CD14-positive monocyte (primary cell): ENCODE measurements around the gene NAPB. TPM values are rescaled to one million over a fixed set of nuclear protein-coding genes. Genes with fewer than 3 reads are reported as not detected.

Experiments used
- DNase-seq, 3 donors: peaks; one replicate each; pipeline ENCODE4 v3.0.0-alpha.2; 2011 to 2022
- H2AFZ ChIP-seq: 2 replicates; pipeline ENCODE4 v1.6.0; 2012; ENCODE audit warnings: mild to moderate bottlenecking, low read depth, low read length, inconsistent platforms; ENCODE audit not compliant: insufficient read depth, poor library complexity, severe bottlenecking
- H3K27ac ChIP-seq, 2 donors: 1 replicate in 1 of 2; 2 replicates in 1 of 2; pipeline ENCODE4 v1.5.1; 2012 to 2013; ENCODE audit warnings: low read length in 2 of 2, control low read depth in 1 of 2, inconsistent platforms in 1 of 2, low read depth in 1 of 2, mild to moderate bottlenecking in 1 of 2
- H3K27me3 ChIP-seq, 2 donors: one replicate each; pipeline versions ENCODE4 v1.6.0 to v1.6.1; 2011 to 2013; ENCODE audit warnings: low read length in 2 of 2; ENCODE audit not compliant: control insufficient read depth in 2 of 2, insufficient read depth in 2 of 2
- H3K36me3 ChIP-seq, 2 donors: replicated peaks in 1 of 2; 1 replicate in 1 of 2; 2 replicates in 1 of 2; pipeline versions ENCODE4 v1.5.1 to v1.6.1; 2012 to 2013; ENCODE audit warnings: low read length in 2 of 2, control low read depth in 1 of 2, inconsistent platforms in 1 of 2, mild to moderate bottlenecking in 1 of 2; ENCODE audit not compliant: insufficient read depth in 2 of 2, control insufficient read depth in 1 of 2
- H3K4me1 ChIP-seq, 2 donors: 1 replicate in 1 of 2; 2 replicates in 1 of 2; pipeline versions ENCODE4 v1.5.1 to v1.6.1; 2012 to 2013; ENCODE audit warnings: low read length in 2 of 2, control low read depth in 1 of 2, inconsistent platforms in 1 of 2, mild to moderate bottlenecking in 1 of 2, moderate library complexity in 1 of 2; ENCODE audit not compliant: insufficient read depth in 2 of 2, control insufficient read depth in 1 of 2
- H3K4me2 ChIP-seq: replicated peaks from 2 replicates; pipeline ENCODE3; 2012; ENCODE audit warnings: low read length, moderate library complexity, mild to moderate bottlenecking; ENCODE audit not compliant: poor library complexity, severe bottlenecking; ENCODE audit errors: extremely low read depth
- H3K4me3 ChIP-seq, 3 experiments: fragments of 200-600 bp in 1 of 3; sonication (generic) in 1 of 3; replicated peaks in 1 of 3; 1 replicate in 2 of 3; 2 replicates in 1 of 3; pipeline ENCODE4 v1.5.1; 2011 to 2013; ENCODE audit warnings: low read length in 3 of 3, mild to moderate bottlenecking in 3 of 3, control low read depth in 2 of 3, low read depth in 2 of 3, inconsistent platforms in 1 of 3, moderate library complexity in 1 of 3
- H3K79me2 ChIP-seq: 2 replicates; pipeline ENCODE4 v1.6.0; 2012; ENCODE audit warnings: mild to moderate bottlenecking, control low read depth, inconsistent platforms, low read length, moderate library complexity; ENCODE audit not compliant: insufficient read depth
- H3K9ac ChIP-seq: 2 replicates; pipeline ENCODE4 v1.6.0; 2017; ENCODE audit warnings: low read length, mild to moderate bottlenecking; ENCODE audit not compliant: insufficient read depth, poor library complexity, severe bottlenecking
- H3K9me3 ChIP-seq, 2 donors: replicated peaks in 1 of 2; 1 replicate in 1 of 2; 2 replicates in 1 of 2; pipeline versions ENCODE4 v1.5.1 to v1.6.1; 2012 to 2013; ENCODE audit warnings: low read length in 2 of 2, control low read depth in 1 of 2; ENCODE audit not compliant: control insufficient read depth in 1 of 2, insufficient read depth in 1 of 2
- H4K20me1 ChIP-seq: 2 replicates; pipeline ENCODE4 v1.6.0; 2012; ENCODE audit warnings: mild to moderate bottlenecking, low read length, control low read depth, moderate library complexity; ENCODE audit not compliant: insufficient read depth
- H3K27ac Mint-ChIP-seq, 7 donors: one replicate each; pipeline ENCODE4 v1.8.0; 2020; ENCODE audit warnings: mild to moderate bottlenecking in 7 of 7, mixed read lengths in 7 of 7, moderate library complexity in 6 of 7, inconsistent platforms in 2 of 7
- H3K27me3 Mint-ChIP-seq, 3 donors: one replicate each; pipeline ENCODE4 v1.8.0; 2021 to 2022; ENCODE audit warnings: low read depth in 3 of 3, mild to moderate bottlenecking in 3 of 3, mixed read lengths in 3 of 3, moderate library complexity in 3 of 3, inconsistent platforms in 1 of 3
- H3K36me3 Mint-ChIP-seq, 2 donors: one replicate each; pipeline ENCODE4 v1.8.0; 2020; ENCODE audit warnings: mixed read lengths in 2 of 2, inconsistent platforms in 1 of 2, mild to moderate bottlenecking in 1 of 2
- H3K4me1 Mint-ChIP-seq: one replicate; pipeline ENCODE4 v1.8.0; 2020; ENCODE audit warnings: mild to moderate bottlenecking, mixed read lengths
- H3K4me3 Mint-ChIP-seq, 2 donors: one replicate each; pipeline ENCODE4 v1.8.0; 2020; ENCODE audit warnings: mild to moderate bottlenecking in 2 of 2, mixed read lengths in 2 of 2, moderate library complexity in 1 of 2
- H3K9me3 Mint-ChIP-seq, 7 donors: one replicate each; pipeline ENCODE4 v1.8.0; 2020 to 2022; ENCODE audit warnings: mixed read lengths in 7 of 7, mild to moderate bottlenecking in 6 of 7, moderate library complexity in 6 of 7, inconsistent platforms in 2 of 7
- WGBS: methylation state at CpG from one replicate; pipeline ENCODE4 v1.1.5; 2013; ENCODE audit warnings: missing lambda C conversion rate; ENCODE audit not compliant: insufficient coverage; 5-methylcytosine and 5-hydroxymethylcytosine counted together
- intact Hi-C, 2 donors: fragments of 100-400 bp; cut with micrococcal nuclease; formaldehyde crosslinking; loops; one replicate each; pipeline versions ENCODE4 v1.15.0 to v1.15.1; 2023
- polyA plus RNA-seq, 3 donors: library from polyadenylated mRNA; depleted of rRNA in 1 of 3; unstranded in 2 of 3; stranded (reverse) in 1 of 3; fragments of 300-500 nt in 2 of 3; fragments of >200 nt in 1 of 3; fragmentation: Illumina TruSeq in 2 of 3; gene quantifications; 1 replicate in 2 of 3; 2 replicates in 1 of 3; pipeline ENCODE4 v1.2.3, GENCODE V29; 2012 to 2021
- TF ChIP-seq, protein P1 (sequence below): fragments of 200-600 bp; IDR thresholded peaks from one replicate; pipeline ENCODE4 v1.8.0; 2022; ENCODE audit warnings: antibody characterized with exemption, mild to moderate bottlenecking

Gene NAPB
- polyA plus RNA-seq, 3 donors = 2.4 to 6.3 (median 2.6) TPM

DNA sequence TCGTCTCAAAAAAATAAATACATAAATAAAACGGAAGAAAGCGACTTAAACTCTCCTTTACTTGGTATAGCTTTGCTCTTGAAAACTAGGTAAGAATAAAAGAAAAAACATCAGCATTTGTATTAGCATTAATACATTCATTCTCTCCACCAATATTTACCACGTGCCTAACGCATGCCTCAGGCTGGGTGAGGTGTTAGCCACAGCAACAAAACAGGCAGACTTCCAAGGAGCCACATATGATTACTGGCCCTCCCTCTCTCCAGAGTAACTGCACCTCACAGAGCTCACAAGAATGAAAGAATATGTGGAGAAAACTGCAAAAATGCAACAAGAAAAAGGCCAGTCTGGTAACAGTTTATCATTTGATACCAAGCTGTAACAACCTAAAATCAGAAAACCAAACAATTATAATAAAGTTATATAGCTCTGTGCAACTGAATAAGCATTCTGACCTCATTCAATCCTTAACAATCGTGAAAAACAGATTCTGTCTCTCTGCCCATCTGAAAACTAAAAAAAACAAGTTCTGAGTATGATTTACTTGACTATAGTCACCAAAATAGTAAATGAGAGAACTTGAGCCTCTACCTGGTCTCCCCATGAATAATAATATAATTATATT lies 5.2 kb downstream of the NAPB start:
- Mint-ChIP-seq H3K36me3 (peaks cover 4 to 10% of the 10 kb centered on the region in 2 donors), H3K27me3 (no peaks in the 10 kb centered on the region), H3K9me3 (no peaks in the 10 kb centered on the region), H3K4me3 (no peak overlapping the region), H3K27ac (no peak overlapping the region), H3K4me1 (peaks cover 26% of the 10 kb centered on the region)
- H3K9me3 ChIP-seq = no peaks in the 10 kb centered on the region
- peaks cover 0 to 3% of the 10 kb centered on the region in 2 donors for H3K36me3 ChIP-seq
- H3K9ac ChIP-seq = no peak overlapping the region
- H3K27me3 ChIP-seq = no peaks in the 10 kb centered on the region
- H2AFZ ChIP-seq = no peak overlapping the region
- H3K27ac ChIP-seq = no peak overlapping the region
- no peak overlapping the region for H3K4me3 ChIP-seq
- no CpG with 5 or more reads among the region's 6 CpGs for WGBS
- intact Hi-C loops = loop anchor here in 1 of 2 donors (5.0 kb wide), 1 partner anchor 39 kb away; no protein-coding TSS in a partner anchor
- peaks cover 30% of the 10 kb centered on the region for H4K20me1 ChIP-seq
- H3K4me1 ChIP-seq = peaks cover 7% of the 10 kb centered on the region in 2 donors
- TF ChIP-seq, protein P1, sequence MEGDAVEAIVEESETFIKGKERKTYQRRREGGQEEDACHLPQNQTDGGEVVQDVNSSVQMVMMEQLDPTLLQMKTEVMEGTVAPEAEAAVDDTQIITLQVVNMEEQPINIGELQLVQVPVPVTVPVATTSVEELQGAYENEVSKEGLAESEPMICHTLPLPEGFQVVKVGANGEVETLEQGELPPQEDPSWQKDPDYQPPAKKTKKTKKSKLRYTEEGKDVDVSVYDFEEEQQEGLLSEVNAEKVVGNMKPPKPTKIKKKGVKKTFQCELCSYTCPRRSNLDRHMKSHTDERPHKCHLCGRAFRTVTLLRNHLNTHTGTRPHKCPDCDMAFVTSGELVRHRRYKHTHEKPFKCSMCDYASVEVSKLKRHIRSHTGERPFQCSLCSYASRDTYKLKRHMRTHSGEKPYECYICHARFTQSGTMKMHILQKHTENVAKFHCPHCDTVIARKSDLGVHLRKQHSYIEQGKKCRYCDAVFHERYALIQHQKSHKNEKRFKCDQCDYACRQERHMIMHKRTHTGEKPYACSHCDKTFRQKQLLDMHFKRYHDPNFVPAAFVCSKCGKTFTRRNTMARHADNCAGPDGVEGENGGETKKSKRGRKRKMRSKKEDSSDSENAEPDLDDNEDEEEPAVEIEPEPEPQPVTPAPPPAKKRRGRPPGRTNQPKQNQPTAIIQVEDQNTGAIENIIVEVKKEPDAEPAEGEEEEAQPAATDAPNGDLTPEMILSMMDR = no peak
- no peak for DNase-seq
- no peak overlapping the region for H3K4me2 ChIP-seq
- H3K79me2 ChIP-seq = peaks cover 95% of the 10 kb centered on the region

DNA sequence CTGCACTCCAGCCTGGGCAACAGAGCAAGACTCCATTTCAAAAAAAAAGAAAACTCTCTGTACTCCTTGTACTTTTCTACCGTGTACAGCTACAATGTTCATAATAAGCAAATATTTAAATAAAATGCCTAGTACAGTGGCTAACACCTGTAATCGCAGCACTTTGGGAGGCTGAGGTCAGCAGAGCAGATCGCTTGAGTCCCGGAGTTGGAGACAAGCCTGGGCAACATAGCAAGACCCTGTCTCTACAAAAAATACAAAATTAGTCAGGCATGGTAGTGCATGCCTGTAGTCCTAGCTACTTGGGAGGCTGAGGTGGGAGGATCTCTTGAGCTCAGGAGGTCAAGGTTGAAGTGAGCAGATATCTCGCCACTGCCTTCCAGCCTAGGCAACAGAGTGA lies 5.7 kb downstream of the NAPB start:
- intact Hi-C loops = loop anchor here in 1 of 2 donors (5.0 kb wide), 1 partner anchor 38 kb away; no protein-coding TSS in a partner anchor
- Histone ChIP-seq H3K4me3 (no peak overlapping the region), H3K4me2 (no peak overlapping the region), H2AFZ (no peak overlapping the region), H3K27me3 (no peaks in the 10 kb centered on the region), H3K36me3 (peaks cover 0 to 3% of the 10 kb centered on the region in 2 donors), H4K20me1 (peaks cover 35% of the 10 kb centered on the region), H3K9me3 (no peaks in the 10 kb centered on the region), H3K4me1 (peaks cover 7% of the 10 kb centered on the region in 2 donors), H3K27ac (no peak overlapping the region), H3K9ac (no peak overlapping the region), H3K79me2 (peaks cover 95% of the 10 kb centered on the region)
- Mint-ChIP-seq H3K36me3 (peaks cover 4 to 10% of the 10 kb centered on the region in 2 donors), H3K27me3 (no peaks in the 10 kb centered on the region), H3K4me1 (peaks cover 27% of the 10 kb centered on the region), H3K9me3 (no peaks in the 10 kb centered on the region), H3K4me3 (no peak overlapping the region), H3K27ac (no peak overlapping the region)
- no CpG with 5 or more reads among the region's 5 CpGs for WGBS
- TF ChIP-seq, protein P1 = no peak
- no peak for DNase-seq
